ENCODE measurements around the gene NKIRAS2. TPM values are rescaled to one million over a fixed set of nuclear protein-coding genes. Genes with fewer than 3 reads are reported as not detected.

The NKIRAS2 gene
- total RNA-seq, 2 donors from 2014 or later = 14.3 to 15.6 TPM

DNA sequence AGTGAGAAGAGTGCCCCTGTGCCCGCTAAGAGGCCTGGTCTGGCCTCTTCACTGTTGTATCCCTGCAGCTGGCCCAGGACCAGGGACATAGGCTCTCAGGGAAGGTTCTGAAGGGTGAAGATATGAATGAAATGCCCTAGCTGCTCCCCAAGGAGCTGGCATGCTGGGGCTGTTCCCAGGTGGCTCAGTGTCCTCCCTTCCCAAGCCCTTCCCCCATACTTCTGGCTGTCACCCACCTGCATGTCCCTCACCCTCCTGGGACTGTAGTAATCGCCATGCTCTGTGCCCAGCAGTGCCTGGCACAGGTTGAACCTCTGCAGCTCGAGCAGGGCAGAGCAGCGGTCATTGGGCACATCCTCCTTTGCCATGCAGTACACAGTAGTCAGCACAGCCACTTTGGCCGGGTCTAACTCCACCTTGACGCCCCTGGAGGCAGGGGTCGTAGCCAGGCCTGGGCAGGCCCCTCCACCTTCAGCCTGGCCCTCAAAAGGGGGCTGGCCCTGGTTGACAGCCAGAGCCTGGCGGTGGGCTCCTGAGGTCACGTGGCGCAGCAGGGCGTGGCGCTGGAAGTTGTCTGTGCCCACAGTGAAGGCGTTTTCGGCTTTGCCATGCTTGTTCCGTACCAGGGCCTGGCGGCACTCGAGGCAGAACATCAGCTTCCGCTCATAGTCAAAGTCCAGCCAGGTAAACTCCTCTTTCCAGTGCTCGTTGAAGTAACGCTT is 22.9 kb downstream of the NKIRAS2 start:
- no peak for ATAC-seq
- Mint-ChIP-seq H3K4me3 (no peak overlapping the region), H3K27me3 (no peaks in the 10 kb centered on the region), H3K4me1 (peaks cover 2% of the 10 kb centered on the region), H3K27ac (no peak overlapping the region), H3K36me3 (ENCODE audit: low read depth) (no peaks in the 10 kb centered on the region)
- DNase-seq = no peak
- H3K9me3 ChIP-seq (ENCODE audit: control insufficient read depth, low read length, poor library complexity, severe bottlenecking) = no peaks in the 10 kb centered on the region

DNA sequence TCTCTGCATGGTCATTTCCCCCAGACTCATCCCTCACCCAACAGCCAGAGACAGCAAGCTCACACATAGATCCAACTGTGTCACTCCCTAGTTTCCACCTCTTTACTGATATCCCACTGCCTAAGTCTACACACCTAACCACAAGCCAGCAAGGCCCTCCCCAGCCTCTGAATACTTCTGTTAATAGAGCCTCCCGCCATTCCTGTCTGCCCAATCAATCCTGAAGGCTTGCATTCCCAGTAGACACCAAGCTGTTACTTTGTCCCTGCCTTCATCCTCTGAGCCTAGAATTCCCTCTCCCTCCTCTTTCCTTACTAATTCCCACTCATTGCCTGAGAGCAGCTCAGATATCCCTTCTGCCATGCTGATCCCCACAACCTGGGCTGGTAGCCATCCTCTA is 25.8 kb downstream of the NKIRAS2 start:
- no peaks in the 10 kb centered on the region for H3K36me3 Mint-ChIP-seq (ENCODE audit: low read depth)

GRCh38 chr17:42047343-42047742 is 27.5 kb downstream of the NKIRAS2 start:
- H3K36me3 Mint-ChIP-seq (ENCODE audit: low read depth) = no peaks in the 10 kb centered on the region
- ATAC-seq (no peak), DNase-seq (no peak)
- H3K4me1 Mint-ChIP-seq = peaks cover 12% of the 10 kb centered on the region
- H3K27ac Mint-ChIP-seq = no peak overlapping the region
- no peak overlapping the region for H3K4me3 Mint-ChIP-seq
- H3K27me3 Mint-ChIP-seq = peaks cover 14% of the 10 kb centered on the region
- no peaks in the 10 kb centered on the region for H3K9me3 ChIP-seq (ENCODE audit: control insufficient read depth, low read length, poor library complexity, severe bottlenecking)

More for the DNA sequence above, 25.8 kb downstream of the NKIRAS2 start:
- no peak for ATAC-seq
- Mint-ChIP-seq H3K27me3 (no peaks in the 10 kb centered on the region), H3K27ac (no peak overlapping the region), H3K4me1 (peaks cover 7% of the 10 kb centered on the region), H3K4me3 (no peak overlapping the region)
- no peak for DNase-seq
- H3K9me3 ChIP-seq (ENCODE audit: control insufficient read depth, low read length, poor library complexity, severe bottlenecking) = no peaks in the 10 kb centered on the region

- Mint-ChIP-seq H3K4me1 (peaks cover 12% of the 10 kb centered on the region), H3K27ac (no peak overlapping the region), H3K4me3 (peak overlapping the region; percentile 81), H3K36me3 (ENCODE audit: low read depth) (no peaks in the 10 kb centered on the region), H3K27me3 (peaks cover 33% of the 10 kb centered on the region)
- DNase-seq (no peak), ATAC-seq (no peak)
- no peaks in the 10 kb centered on the region for H3K9me3 ChIP-seq (ENCODE audit: control insufficient read depth, low read length, poor library complexity, severe bottlenecking)
These were observed 30.0 kb downstream of the NKIRAS2 start for GRCh38 chr17:42049834-42050392.

DNA sequence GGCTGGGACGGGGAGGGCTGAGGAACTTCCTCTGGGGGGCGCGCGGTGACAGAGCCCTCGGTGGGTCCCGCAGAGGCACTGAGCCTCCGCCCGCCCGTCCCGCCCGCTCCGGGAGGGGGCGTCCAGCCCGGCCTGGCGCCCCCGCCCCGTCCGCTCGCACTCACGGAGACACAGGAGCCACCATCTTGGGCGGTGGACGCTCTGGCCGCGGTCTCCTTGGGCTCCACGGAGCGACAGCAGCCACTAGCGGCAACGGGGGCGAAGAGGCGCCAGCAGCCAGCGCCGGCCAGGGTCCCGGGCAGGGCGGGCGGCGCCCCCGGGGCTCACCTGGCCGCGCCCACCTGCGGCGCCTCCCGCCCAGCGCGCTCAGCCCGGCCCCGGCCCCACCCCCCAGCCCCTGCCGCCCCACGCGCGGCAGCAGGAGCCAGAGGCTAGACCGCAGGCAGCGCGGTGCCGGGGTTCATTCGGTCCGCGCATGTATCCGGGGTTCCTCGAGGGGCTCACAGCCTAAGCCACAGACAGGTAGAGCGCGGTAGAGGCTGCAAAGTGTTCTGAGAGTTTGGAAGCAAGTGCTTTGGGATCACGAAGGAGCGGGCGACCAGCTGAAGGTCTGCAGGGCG is 30.6 kb downstream of the NKIRAS2 start, which contains the start of gene C17orf113:
Gene C17orf113 (minus strand): TSS at position 209 of the 620 bp plus-strand sequence. CDS start 7,225 bp downstream, outside the sequence.
- peaks cover 39% of the 10 kb centered on the region for H3K27me3 Mint-ChIP-seq
- ATAC-seq (peak; percentile 83), DNase-seq (peak; percentile 15 to 28 (median 27))
- H3K9me3 ChIP-seq (ENCODE audit: control insufficient read depth, low read length, poor library complexity, severe bottlenecking) = no peaks in the 10 kb centered on the region
- peak within 1 kb of the TSS; percentile 49 for H3K27ac Mint-ChIP-seq
- no peaks in the 10 kb centered on the region for H3K36me3 Mint-ChIP-seq (ENCODE audit: low read depth)
- peaks cover 12% of the 10 kb centered on the region for H3K4me1 Mint-ChIP-seq
- H3K4me3 Mint-ChIP-seq = peak within 1 kb of the TSS; percentile 81

GRCh38 chr17:42051013-42051400 is 31.1 kb downstream of the NKIRAS2 start:
- H3K9me3 ChIP-seq (ENCODE audit: control insufficient read depth, low read length, poor library complexity, severe bottlenecking) = no peaks in the 10 kb centered on the region
- Mint-ChIP-seq H3K36me3 (ENCODE audit: low read depth) (no peaks in the 10 kb centered on the region), H3K4me3 (peak overlapping the region; percentile 81), H3K27ac (no peak overlapping the region), H3K4me1 (peaks cover 10% of the 10 kb centered on the region), H3K27me3 (peaks cover 42% of the 10 kb centered on the region)
- DNase-seq = no peak
- ATAC-seq = no peak

GRCh38 chr17:42051645-42052044 is 31.8 kb downstream of the NKIRAS2 start:
- DNase-seq = no peak
- Mint-ChIP-seq H3K4me1 (peaks cover 10% of the 10 kb centered on the region), H3K4me3 (peak overlapping the region; percentile 81), H3K36me3 (ENCODE audit: low read depth) (no peaks in the 10 kb centered on the region), H3K27me3 (peaks cover 42% of the 10 kb centered on the region), H3K27ac (peak overlapping the region; percentile 60)
- no peaks in the 10 kb centered on the region for H3K9me3 ChIP-seq (ENCODE audit: control insufficient read depth, low read length, poor library complexity, severe bottlenecking)
- ATAC-seq = no peak

GRCh38 chr17:42052346-42052877 is 32.5 kb downstream of the NKIRAS2 start:
- ATAC-seq = no peak
- Mint-ChIP-seq H3K36me3 (ENCODE audit: low read depth) (no peaks in the 10 kb centered on the region), H3K27me3 (peaks cover 47% of the 10 kb centered on the region), H3K4me3 (no peak overlapping the region), H3K27ac (no peak overlapping the region), H3K4me1 (peaks cover 10% of the 10 kb centered on the region)
- no peaks in the 10 kb centered on the region for H3K9me3 ChIP-seq (ENCODE audit: control insufficient read depth, low read length, poor library complexity, severe bottlenecking)
- DNase-seq = no peak

- no peak overlapping the region for H3K4me3 Mint-ChIP-seq
- H3K4me1 Mint-ChIP-seq = peaks cover 10% of the 10 kb centered on the region
- H3K27ac Mint-ChIP-seq = no peak overlapping the region
- no peaks in the 10 kb centered on the region for H3K36me3 Mint-ChIP-seq (ENCODE audit: low read depth)
- DNase-seq (no peak), ATAC-seq (no peak)
- H3K9me3 ChIP-seq (ENCODE audit: control insufficient read depth, low read length, poor library complexity, severe bottlenecking) = no peaks in the 10 kb centered on the region
- peaks cover 52% of the 10 kb centered on the region for H3K27me3 Mint-ChIP-seq
These were observed 34.0 kb downstream of the NKIRAS2 start for GRCh38 chr17:42053731-42054500.

DNA sequence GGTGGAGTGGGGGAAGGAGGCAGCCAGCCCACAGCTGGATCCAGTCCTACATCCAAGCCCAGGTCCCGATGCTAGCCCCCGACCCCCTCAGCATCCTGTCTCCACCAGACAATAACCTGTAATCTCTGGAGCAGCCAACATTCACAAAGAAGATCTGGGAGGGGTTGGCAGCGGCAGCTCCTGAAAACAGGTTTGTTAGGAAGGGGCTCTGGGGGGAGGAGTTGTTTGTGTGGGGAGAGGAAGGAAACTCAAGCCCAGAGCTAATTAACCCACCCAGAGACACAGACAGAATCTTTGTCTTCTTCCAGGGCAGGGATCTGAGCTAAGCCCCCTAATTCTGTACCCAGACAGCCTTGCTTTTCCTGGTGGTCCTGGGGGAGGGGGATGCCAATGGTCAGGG is 35.1 kb downstream of the NKIRAS2 start:
- peaks cover 56% of the 10 kb centered on the region for H3K27me3 Mint-ChIP-seq
- H3K27ac Mint-ChIP-seq = no peak overlapping the region
- H3K36me3 Mint-ChIP-seq (ENCODE audit: low read depth) = no peaks in the 10 kb centered on the region
- DNase-seq (no peak), ATAC-seq (no peak)
- H3K9me3 ChIP-seq (ENCODE audit: control insufficient read depth, low read length, poor library complexity, severe bottlenecking) = no peaks in the 10 kb centered on the region
- no peak overlapping the region for H3K4me3 Mint-ChIP-seq
- H3K4me1 Mint-ChIP-seq = peaks cover 5% of the 10 kb centered on the region

DNA sequence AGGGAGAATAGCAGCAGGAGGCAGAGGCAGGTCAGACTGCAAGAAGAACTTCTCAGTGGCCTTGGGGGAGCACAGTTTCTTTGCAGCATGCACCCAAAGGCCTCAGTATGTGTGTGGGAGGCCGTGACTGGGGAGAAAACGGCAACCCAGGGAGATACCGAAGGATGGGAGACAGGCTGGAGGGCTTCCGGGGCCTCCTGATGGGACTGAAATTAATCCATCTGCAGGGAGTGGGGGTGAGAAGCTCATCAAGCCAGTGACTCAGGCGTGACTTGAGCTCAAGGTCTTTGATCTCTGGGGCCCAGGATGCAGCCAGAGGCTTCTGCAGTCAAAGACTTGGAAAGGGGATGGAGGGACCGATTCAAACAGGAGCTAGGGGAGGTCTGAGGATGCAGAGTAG is 35.6 kb downstream of the NKIRAS2 start:
- DNase-seq = no peak
- no peak overlapping the region for H3K4me3 Mint-ChIP-seq
- peaks cover 5% of the 10 kb centered on the region for H3K4me1 Mint-ChIP-seq
- ATAC-seq = no peak
- no peak overlapping the region for H3K27ac Mint-ChIP-seq
- peaks cover 60% of the 10 kb centered on the region for H3K27me3 Mint-ChIP-seq
- H3K36me3 Mint-ChIP-seq (ENCODE audit: low read depth) = no peaks in the 10 kb centered on the region
- H3K9me3 ChIP-seq (ENCODE audit: control insufficient read depth, low read length, poor library complexity, severe bottlenecking) = no peaks in the 10 kb centered on the region

- Mint-ChIP-seq H3K4me3 (no peak overlapping the region), H3K27me3 (peaks cover 58% of the 10 kb centered on the region), H3K36me3 (ENCODE audit: low read depth) (no peaks in the 10 kb centered on the region), H3K27ac (no peak overlapping the region), H3K4me1 (no peaks in the 10 kb centered on the region)
- no peaks in the 10 kb centered on the region for H3K9me3 ChIP-seq (ENCODE audit: control insufficient read depth, low read length, poor library complexity, severe bottlenecking)
- ATAC-seq (no peak), DNase-seq (no peak)
These were observed 36.7 kb downstream of the NKIRAS2 start for GRCh38 chr17:42056635-42057034.

- ATAC-seq = no peak
- no peaks in the 10 kb centered on the region for H3K4me1 Mint-ChIP-seq
- peaks cover 57% of the 10 kb centered on the region for H3K27me3 Mint-ChIP-seq
- no peaks in the 10 kb centered on the region for H3K36me3 Mint-ChIP-seq (ENCODE audit: low read depth)
- no peak for DNase-seq
- H3K4me3 Mint-ChIP-seq = no peak overlapping the region
- no peaks in the 10 kb centered on the region for H3K9me3 ChIP-seq (ENCODE audit: control insufficient read depth, low read length, poor library complexity, severe bottlenecking)
- no peak overlapping the region for H3K27ac Mint-ChIP-seq
These were observed 38.2 kb downstream of the NKIRAS2 start for GRCh38 chr17:42058063-42058462.

Measured in T-helper 17 cell (primary cell).